OCI-LY3 (cell line): ENCODE results near the gene VPS26B.
"Not testable (repeated sequence)": the region's sequence is repeated elsewhere in the genome, so short reads cannot be mapped to it uniquely, and the experiment has no call there.

Source experiments
- H2AFZ ChIP-seq: fragments of 200-600, 300-600 bp; shearing (Covaris generic); 2 replicates; pipeline ENCODE4 v1.6.0; 2014; ENCODE audit warnings: antibody characterized with exemption, low read depth, low read length
- H3K27ac ChIP-seq: fragments of 200-600, 300-600 bp; sonication (generic); 2 replicates; pipeline ENCODE4 v1.5.1; 2014; ENCODE audit warnings: mild to moderate bottlenecking, low read length, moderate library complexity, mixed read lengths
- H3K27me3 ChIP-seq: fragments of 200-600, 300-600 bp; sonication (generic); 2 replicates; pipeline ENCODE4 v1.6.1; 2014; ENCODE audit warnings: low read depth, low read length, mixed read lengths
- H3K36me3 ChIP-seq: fragments of 200-600, 300-600 bp; sonication (generic); replicated peaks from 2 replicates; pipeline ENCODE3; 2014; ENCODE audit warnings: low read depth, low read length, mixed read lengths
- H3K4me1 ChIP-seq: fragments of 300-600, 200-600 bp; sonication (generic); 2 replicates; pipeline ENCODE4 v1.6.1; 2014; ENCODE audit warnings: low read length, mixed read lengths
- H3K4me2 ChIP-seq: fragments of 200-600, 300-600 bp; sonication (generic); 2 replicates; pipeline ENCODE4 v1.6.1; 2014; ENCODE audit warnings: low read length, mixed read lengths
- H3K4me3 ChIP-seq: fragments of 300-600, 200-600 bp; sonication (generic); 2 replicates; pipeline ENCODE4 v1.5.1; 2014; ENCODE audit warnings: antibody characterized with exemption, mild to moderate bottlenecking, low read length, moderate library complexity
- H3K79me2 ChIP-seq: fragments of 300-600, 200-600 bp; shearing (Covaris generic); 2 replicates; pipeline ENCODE4 v1.6.1; 2014; ENCODE audit warnings: mild to moderate bottlenecking, low read length, mixed read lengths
- H3K9ac ChIP-seq: fragments of 300-600, 200-600 bp; shearing (Covaris generic); 2 replicates; pipeline ENCODE4 v1.6.0; 2014; ENCODE audit warnings: mild to moderate bottlenecking, low read length, moderate library complexity
- H3K9me3 ChIP-seq: fragments of 200-600, 300-600 bp; shearing (Covaris generic); 2 replicates; pipeline ENCODE4 v1.6.1; 2014; ENCODE audit warnings: low read length, mixed read lengths; ENCODE audit not compliant: insufficient read depth
- H4K20me1 ChIP-seq: fragments of 200-600, 300-600 bp; sonication (generic); 2 replicates; pipeline ENCODE4 v1.6.1; 2016; ENCODE audit warnings: low read length, mixed read lengths; ENCODE audit not compliant: insufficient read depth
- EZH2phosphoT487 ChIP-seq: fragments of 200-600 bp; shearing (Covaris generic); IDR thresholded peaks from 2 replicates; pipeline ENCODE4 v1.6.1; 2018; ENCODE audit warnings: antibody characterized with exemption, mixed run types, low read depth
- TF ChIP-seq, protein P1 (sequence below): fragments of 200-600, 300-600 bp; sonication (generic); IDR thresholded peaks from 2 replicates; pipeline ENCODE4 v1.5.1; 2014; ENCODE audit warnings: antibody characterized with exemption, low read length, low read depth

VPS26B gene

GRCh38 chr11:134277183-134278001 lies 52.9 kb downstream of the VPS26B start:
- no peaks in the 10 kb centered on the region for H3K4me1 ChIP-seq
- no peak overlapping the region for H3K4me2 ChIP-seq
- H3K9me3 ChIP-seq, result no peaks in the 10 kb centered on the region
- TF ChIP-seq EZH2phosphoT487, result no peak
- TF ChIP-seq, protein P1, sequence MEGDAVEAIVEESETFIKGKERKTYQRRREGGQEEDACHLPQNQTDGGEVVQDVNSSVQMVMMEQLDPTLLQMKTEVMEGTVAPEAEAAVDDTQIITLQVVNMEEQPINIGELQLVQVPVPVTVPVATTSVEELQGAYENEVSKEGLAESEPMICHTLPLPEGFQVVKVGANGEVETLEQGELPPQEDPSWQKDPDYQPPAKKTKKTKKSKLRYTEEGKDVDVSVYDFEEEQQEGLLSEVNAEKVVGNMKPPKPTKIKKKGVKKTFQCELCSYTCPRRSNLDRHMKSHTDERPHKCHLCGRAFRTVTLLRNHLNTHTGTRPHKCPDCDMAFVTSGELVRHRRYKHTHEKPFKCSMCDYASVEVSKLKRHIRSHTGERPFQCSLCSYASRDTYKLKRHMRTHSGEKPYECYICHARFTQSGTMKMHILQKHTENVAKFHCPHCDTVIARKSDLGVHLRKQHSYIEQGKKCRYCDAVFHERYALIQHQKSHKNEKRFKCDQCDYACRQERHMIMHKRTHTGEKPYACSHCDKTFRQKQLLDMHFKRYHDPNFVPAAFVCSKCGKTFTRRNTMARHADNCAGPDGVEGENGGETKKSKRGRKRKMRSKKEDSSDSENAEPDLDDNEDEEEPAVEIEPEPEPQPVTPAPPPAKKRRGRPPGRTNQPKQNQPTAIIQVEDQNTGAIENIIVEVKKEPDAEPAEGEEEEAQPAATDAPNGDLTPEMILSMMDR, result no peak
- peaks cover 8% of the 10 kb centered on the region for H3K27me3 ChIP-seq
- H3K9ac ChIP-seq, result no peak overlapping the region
- no peak overlapping the region for H3K27ac ChIP-seq
- H3K4me3 ChIP-seq, result no peak overlapping the region
- H2AFZ ChIP-seq, result no peak overlapping the region
- H3K79me2 ChIP-seq, result no peaks in the 10 kb centered on the region
- H4K20me1 ChIP-seq, result no peaks in the 10 kb centered on the region
- no peaks in the 10 kb centered on the region for H3K36me3 ChIP-seq

DNA sequence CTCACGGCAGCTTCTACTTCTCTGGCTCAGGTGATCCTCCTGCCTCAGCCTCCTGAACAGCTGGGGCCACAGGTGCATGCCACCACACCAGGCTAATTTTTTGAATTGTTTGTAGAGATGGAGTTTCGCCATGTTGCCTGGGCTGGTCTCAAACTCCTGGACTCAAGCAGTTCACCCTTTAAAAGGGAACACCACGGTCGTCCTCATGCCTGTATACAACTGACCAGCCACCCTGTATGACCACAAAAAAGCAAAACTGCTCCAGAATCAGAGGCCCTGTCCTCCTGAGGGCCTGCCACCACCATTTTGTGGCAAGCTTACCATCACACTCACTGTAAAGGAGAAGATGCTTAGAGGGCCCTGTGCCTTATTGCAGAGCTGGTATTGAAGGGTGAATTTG lies 53.9 kb downstream of the VPS26B start:
- Histone ChIP-seq H3K9ac (no peak overlapping the region), H2AFZ (no peak overlapping the region), H3K36me3 (no peaks in the 10 kb centered on the region), H3K4me3 (no peak overlapping the region), H3K9me3 (no peaks in the 10 kb centered on the region), H3K4me2 (no peak overlapping the region), H4K20me1 (no peaks in the 10 kb centered on the region), H3K4me1 (no peaks in the 10 kb centered on the region), H3K79me2 (no peaks in the 10 kb centered on the region), H3K27ac (no peak overlapping the region), H3K27me3 (peaks cover 6% of the 10 kb centered on the region)
- no peak for TF ChIP-seq EZH2phosphoT487
- TF ChIP-seq, protein P1, result no peak

- H4K20me1 ChIP-seq, H3K4me3 ChIP-seq: not testable (repeated sequence)
Measured at GRCh38 chr11:134281635-134282034, 57.2 kb downstream of the VPS26B start.

DNA sequence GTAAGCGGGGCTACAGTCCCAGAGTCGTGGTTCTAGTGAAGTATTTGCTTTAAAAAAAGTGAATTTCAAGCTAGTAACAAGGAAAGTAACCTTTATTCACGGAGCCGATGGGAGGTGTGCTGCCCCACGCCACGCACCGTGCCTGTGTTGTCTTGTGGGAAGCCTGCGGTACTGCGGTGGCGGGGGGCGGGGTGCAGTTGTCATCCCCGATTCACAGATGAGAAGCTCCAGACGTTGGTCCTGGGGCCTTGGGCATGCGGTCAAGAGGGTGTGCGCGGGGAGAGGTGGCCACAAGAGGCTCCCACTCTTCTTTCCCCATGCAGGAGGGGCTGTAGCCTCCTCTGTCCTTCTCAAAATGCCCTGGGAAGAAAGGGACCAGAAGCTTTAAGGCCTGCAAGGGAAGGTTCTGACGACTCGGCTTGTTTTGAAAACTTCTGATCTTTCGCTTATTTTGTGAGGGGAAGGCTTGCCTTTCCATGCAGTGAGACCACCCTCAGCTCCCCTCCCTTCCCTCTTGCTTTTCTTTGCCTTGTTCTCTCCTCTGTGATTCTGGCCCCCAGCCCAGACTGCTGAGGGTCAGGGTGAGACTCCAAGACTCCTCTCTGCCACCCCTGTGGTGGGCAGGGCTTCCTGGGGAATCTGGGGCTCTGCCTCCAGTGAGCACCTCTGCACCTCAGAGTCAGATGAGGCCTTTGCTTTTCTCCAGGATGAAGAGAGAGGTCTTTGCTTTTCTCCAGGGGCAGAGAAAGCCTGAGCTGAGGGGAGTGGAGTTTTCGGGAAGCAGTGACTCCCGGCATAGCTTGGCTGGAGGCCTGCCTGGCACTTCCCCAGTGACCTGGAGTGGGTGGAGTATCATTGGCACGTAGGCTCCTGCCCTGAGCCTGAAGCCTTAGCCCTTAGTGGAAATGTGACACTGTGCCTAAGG lies 57.9 kb downstream of the VPS26B start:
- H4K20me1 ChIP-seq, result no peaks in the 10 kb centered on the region
- no peak overlapping the region for H3K27ac ChIP-seq
- H3K9ac ChIP-seq, result no peak overlapping the region
- no peaks in the 10 kb centered on the region for H3K4me1 ChIP-seq
- no peaks in the 10 kb centered on the region for H3K79me2 ChIP-seq
- H3K4me3 ChIP-seq, result no peak overlapping the region
- TF ChIP-seq EZH2phosphoT487, result no peak
- TF ChIP-seq, protein P1, result no peak
- H3K36me3 ChIP-seq, result no peaks in the 10 kb centered on the region
- no peaks in the 10 kb centered on the region for H3K9me3 ChIP-seq
- H2AFZ ChIP-seq, result no peak overlapping the region
- 0 out of 2 replicates have a peak, but pooled peaks cover 2% of the 10 kb centered on the region for H3K27me3 ChIP-seq
- no peak overlapping the region for H3K4me2 ChIP-seq

More at GRCh38 chr11:134281635-134282034, 57.2 kb downstream of the VPS26B start:
- H2AFZ ChIP-seq, H3K27me3 ChIP-seq, H3K4me1 ChIP-seq, H3K79me2 ChIP-seq, H3K27ac ChIP-seq, H3K36me3 ChIP-seq, H3K9ac ChIP-seq, H3K9me3 ChIP-seq, H3K4me2 ChIP-seq: not testable (repeated sequence)
